Subcutaneous preadipocyte (primary cell): Measurements from ENCODE around the gene AFG1L. TPM values are rescaled to one million over a fixed set of nuclear protein-coding genes. Genes with fewer than 3 reads are reported as not detected.

Source experiments
- small RNA-seq: library from RNA; depleted of rRNA; stranded (forward); fragments of <200 nt; gene quantifications from one replicate; pipeline ENCODE3, GENCODE V24; 2012
- total RNA-seq: library from RNA; depleted of rRNA; stranded (reverse); fragments of >200 nt; gene quantifications from 2 replicates; pipeline ENCODE4 v1.2.3, GENCODE V29; 2012

The AFG1L gene
- total RNA-seq, result 5.1 and 6.8 TPM in 2 replicates

DNA sequence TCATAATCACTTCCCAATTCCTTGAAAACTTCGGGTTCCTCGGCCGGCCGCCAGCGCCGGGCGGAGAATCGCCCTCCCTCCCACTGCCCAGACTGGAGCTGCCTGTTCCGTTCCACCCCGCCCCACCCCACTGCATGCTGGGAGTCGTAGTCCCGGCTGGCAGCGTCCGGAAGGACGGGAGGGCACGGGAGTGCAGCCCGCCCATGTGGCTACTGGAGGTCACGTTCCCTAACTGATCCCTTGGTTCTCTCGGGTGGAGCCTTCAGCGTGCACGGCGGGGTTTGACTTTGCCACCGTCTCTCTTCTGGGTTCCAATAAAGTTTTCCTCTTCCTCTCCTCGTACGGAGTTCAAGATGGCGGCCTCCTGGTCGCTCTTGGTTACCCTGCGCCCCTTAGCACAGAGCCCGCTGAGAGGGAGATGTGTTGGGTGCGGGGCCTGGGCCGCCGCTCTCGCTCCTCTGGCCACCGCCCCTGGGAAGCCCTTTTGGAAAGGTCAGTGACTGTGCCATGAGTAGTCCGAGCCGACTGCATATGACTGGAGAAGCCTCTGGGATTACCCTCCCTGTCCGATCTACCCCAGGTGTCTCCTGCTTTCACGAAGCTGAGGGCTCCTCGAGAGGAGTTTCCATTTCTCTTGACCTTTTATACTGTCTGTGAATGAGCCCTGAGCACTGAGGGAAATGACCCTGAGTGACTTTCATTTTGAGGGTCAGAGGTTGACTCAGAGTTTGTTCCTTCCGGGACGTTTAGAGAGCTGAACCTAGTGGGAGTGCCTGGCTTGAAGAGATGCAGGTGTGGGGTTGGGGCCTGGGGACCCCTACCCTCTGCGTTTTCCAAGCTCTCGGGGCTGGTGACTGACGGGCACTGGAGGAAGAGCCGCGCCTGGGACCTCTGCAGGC, at the start of gene AFG1L:
Gene AFG1L, plus strand, starts transcription at position 328 of the 899 bp plus-strand sequence. Its CDS starts 26 bp downstream, at position 354.

DNA sequence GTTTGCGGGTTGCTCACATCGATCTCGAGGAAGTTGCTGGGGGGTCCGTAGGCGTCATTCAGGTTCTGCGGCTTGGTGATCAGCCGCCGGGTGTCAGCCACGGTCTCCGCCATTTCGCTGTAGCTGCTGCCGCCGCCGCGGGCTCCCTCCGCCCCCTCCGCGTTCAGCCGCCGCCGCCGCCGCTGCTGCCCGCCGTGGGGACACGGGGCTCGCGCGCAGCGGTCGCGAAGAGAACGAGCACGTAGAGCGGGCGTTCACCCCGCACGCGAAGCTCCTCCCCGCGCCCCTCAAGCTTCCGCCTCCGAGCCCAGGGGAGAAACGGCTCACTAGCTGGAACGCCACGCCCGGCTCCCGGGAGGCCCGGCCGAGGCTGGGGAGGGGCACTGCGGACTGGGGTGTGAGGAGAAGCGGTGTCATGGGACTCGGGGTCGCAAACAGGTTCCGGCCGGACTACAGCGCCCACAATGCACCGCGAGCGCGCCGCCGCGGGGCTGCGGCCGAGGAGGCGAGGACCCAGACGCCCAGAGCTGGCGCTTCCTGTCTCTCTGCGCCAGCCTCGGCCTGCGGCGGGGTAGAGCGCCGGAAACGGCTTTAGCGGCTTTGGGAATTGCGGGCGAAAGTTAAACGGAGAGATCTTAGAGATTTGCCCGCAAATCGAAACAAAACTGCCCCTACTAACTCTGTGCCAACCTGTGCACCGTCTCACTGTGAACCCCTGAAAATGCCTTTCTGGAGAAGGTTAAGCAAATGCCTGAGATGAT, 33.9 kb upstream of the AFG1L start, which contains the start of gene SNX3:
Gene SNX3, minus strand, starts transcription at position 232 of the 761 bp plus-strand sequence. Its CDS starts 119 bp downstream, at position 113.

DNA sequence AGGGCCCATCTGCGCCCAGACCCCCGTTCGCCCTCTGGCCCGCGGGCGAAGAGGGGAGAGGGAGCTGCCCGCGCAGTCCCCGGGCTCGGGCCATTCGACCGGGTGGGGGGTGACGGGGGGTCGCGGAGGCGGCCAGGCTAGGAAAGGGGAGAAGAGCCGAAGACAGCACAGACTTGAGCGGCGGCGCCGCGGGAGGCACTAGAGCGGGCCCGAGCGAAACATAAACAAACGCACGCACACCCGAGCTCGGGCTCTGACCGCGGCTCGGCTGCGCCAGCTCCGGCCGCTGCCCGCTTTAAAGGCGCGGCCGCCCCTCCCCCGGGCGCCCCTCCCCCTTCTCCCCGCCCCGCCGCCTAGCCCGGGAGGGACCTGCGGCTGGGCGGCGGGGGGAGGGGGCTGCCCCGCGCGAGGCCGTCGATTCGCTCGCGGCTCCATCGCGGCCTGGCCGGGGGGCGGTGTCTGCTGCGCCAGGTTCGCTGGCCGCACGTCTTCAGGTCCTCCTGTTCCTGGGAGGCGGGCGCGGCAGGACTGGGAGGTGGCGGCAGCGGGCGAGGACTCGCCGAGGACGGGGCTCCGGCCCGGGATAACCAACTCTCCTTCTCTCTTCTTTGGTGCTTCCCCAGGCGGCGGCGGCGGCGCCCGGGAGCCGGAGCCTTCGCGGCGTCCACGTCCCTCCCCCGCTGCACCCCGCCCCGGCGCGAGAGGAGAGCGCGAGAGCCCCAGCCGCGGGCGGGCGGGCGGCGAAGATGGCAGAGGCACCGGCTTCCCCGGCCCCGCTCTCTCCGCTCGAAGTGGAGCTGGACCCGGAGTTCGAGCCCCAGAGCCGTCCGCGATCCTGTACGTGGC, 265.8 kb downstream of the AFG1L start, which contains the start of gene FOXO3:
Gene FOXO3, plus strand, starts transcription at position 455 of the 846 bp plus-strand sequence. Its CDS starts 292 bp downstream, at position 747.

Small RNAs within 50 kb of the gene (small RNA-seq; reads per million reads assigned to genes)
- not detected for gene AL356121.1
- not detected for gene AL391646.1
- gene RNA5SP212, result not detected
- gene RNU6-1144P, result 0.33 reads per million, percentile 12 among the genes with 10 or more reads in this experiment
- not detected for gene RNU6-770P
- gene Z98742.2, result not detected

Other genes with a start within 250 kb of the AFG1L start
- 11.8 and 19.0 TPM in 2 replicates for gene OSTM1, start 220.3 kb upstream of the AFG1L start, total RNA-seq
- not detected in 2 replicates for gene NR2E1, start 129.0 kb upstream of the AFG1L start, total RNA-seq
- gene SNX3, start 34.0 kb upstream of the AFG1L start, total RNA-seq, result 115 and 157 TPM in 2 replicates